ENCODE measurements around the gene LRRC46.

The LRRC46 gene

DNA sequence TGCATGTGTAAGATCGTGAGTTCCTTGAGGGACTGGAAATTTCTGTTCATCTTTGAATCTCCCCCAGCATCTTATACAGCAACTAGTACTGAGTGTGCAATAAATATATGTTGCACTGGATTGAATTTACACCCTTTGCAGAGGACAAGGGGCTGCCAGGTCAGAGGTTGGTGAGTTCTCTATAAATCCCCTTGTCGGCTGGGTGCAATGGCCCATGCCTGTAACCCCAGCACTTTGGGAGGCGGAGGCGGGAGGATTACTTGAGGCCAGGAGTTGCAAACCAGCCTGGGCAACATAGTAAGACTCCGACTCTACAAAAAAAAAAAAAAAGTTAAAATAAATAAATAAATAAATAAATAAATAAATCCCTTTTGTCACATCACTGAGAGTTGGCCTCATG lies 28.9 kb downstream of the LRRC46 start:
- TF ChIP-seq, protein P1, sequence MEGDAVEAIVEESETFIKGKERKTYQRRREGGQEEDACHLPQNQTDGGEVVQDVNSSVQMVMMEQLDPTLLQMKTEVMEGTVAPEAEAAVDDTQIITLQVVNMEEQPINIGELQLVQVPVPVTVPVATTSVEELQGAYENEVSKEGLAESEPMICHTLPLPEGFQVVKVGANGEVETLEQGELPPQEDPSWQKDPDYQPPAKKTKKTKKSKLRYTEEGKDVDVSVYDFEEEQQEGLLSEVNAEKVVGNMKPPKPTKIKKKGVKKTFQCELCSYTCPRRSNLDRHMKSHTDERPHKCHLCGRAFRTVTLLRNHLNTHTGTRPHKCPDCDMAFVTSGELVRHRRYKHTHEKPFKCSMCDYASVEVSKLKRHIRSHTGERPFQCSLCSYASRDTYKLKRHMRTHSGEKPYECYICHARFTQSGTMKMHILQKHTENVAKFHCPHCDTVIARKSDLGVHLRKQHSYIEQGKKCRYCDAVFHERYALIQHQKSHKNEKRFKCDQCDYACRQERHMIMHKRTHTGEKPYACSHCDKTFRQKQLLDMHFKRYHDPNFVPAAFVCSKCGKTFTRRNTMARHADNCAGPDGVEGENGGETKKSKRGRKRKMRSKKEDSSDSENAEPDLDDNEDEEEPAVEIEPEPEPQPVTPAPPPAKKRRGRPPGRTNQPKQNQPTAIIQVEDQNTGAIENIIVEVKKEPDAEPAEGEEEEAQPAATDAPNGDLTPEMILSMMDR (IDR thresholded peaks at IDR 0.05; ENCODE audit: low read length, missing control alignments), result no peak
- DNase-seq (ENCODE audit: low read depth), result no peak
- H3K4me3 ChIP-seq (replicated peaks; ENCODE audit: low read depth, low read length), result no peak overlapping the region

DNA sequence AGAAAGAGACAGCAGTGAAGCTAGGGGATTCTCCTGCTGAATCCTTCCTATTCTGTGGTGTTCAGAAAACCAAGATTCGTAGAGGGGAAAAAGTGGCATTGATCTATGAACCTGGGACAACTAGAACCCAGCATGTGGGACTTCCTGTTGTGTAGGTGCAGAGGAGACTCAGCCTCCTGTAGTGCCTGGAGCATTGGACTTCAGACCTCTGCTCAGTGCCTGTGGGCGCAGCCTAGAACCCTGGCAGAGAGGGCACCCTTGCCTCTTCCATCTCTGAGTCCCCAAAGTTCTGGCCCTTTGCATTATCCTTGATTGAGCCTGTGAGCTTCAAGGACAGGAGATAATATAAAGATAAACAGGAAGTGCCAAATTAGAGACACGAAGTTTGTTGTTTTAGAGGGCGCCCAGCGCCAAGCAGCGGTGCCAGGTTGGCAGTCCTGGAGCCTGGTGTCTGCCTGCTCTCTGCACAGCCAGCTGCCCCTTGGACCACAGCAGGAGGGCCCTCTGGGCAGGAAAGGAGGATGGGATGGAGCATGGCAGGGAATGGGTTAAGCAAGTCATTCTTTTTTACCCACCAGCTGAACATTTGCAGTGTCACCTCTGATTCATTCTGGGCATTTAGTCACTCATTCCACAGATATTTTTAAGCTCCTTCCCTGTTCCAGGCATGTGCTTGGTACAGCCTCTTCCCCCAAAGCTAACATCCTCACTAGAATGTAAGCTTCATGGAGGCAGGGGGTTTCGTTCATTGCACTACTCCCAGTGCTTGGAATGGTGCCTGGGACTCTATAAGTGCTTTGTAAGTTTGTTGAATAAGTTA lies 31.4 kb downstream of the LRRC46 start:
- no peak overlapping the region for H3K4me3 ChIP-seq (replicated peaks; ENCODE audit: low read depth, low read length)
- peak; percentile 73 for DNase-seq (ENCODE audit: low read depth)
- TF ChIP-seq, protein P1 (IDR thresholded peaks at IDR 0.05; ENCODE audit: low read length, missing control alignments), result no peak

DNA sequence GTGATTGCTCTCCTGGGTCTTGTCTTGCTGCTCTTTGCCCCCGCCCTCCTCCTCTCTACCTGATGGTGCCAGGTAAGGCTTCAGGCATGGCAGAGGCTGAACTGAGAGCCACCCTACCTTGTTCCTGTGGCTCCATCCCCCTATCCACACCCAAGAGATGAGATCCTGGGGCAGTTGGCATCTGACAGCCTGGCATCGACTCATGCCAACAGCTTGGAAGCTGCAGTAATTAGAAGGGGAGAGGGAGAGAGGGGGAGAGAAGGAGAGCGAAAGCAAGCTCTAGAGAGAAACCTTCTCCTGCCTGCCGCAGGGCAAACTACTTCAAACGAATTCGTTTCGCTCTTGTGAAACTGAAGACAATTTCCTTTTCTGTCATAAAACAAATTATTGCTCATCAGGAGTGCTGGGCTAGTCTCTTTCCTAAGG lies 33.3 kb downstream of the LRRC46 start:
- no peak overlapping the region for H3K4me3 ChIP-seq (replicated peaks; ENCODE audit: low read depth, low read length)
- DNase-seq (ENCODE audit: low read depth), result no peak
- TF ChIP-seq, protein P1 (IDR thresholded peaks at IDR 0.05; ENCODE audit: low read length, missing control alignments), result no peak

DNA sequence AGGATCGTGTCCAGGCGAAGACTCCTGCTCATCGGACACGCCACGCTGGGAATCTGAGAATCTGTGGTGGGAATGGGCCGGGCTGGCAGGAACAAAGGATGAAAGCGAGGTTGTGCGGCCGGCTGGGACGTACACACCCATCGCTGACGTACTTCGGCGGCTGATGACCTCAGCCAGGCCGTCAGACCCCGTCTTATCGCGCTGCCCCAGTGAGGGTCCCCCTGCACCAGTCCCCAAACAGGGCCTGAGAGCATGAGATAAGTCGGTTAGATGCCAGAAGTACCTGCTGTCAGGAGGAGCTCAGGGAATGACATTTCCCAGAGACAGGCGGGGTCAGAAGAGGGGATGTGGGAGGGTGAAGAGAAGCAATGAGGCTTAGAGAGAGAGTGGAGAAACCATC lies 35.5 kb downstream of the LRRC46 start:
- DNase-seq (ENCODE audit: low read depth), result peak; percentile 67
- H3K4me3 ChIP-seq (replicated peaks; ENCODE audit: low read depth, low read length), result no peak overlapping the region
- TF ChIP-seq, protein P1 (IDR thresholded peaks at IDR 0.05; ENCODE audit: low read length, missing control alignments), result no peak

DNA sequence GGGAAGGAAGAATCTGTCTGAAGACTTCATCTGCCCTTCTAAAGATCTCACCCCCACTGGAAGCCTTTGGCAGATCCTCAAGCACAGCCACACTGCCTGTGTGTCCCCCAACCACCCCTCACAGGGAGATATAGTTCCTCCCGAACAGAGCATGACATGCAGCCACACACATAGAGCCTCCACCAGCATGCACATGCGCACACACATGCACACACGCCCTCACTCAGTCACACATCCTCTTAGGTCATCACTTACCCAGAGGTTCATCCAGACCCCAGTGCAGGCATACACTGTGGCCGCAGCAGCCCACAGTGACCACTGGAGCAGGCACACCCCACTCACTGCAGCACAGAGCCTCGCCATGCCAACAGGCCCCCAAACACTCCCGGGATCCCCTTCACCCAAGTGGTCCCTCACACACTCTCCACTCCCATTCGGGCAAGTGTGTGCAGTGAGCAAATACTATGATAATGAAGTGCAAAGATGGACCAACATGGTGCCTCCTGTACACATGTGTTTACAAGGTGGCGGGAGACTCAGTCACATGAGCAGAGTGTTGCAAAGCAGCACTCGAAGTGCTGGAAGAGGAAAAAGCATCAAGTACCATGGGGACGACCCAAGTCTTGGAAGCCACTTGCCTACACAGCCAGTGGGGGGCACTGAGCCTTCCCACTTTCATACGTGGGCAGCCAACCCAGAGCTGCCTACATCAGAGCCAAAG lies 36.5 kb downstream of the LRRC46 start:
- TF ChIP-seq, protein P1 (IDR thresholded peaks at IDR 0.05; ENCODE audit: low read length, missing control alignments), result no peak
- DNase-seq (ENCODE audit: low read depth), result no peak
- no peak overlapping the region for H3K4me3 ChIP-seq (replicated peaks; ENCODE audit: low read depth, low read length)

DNA sequence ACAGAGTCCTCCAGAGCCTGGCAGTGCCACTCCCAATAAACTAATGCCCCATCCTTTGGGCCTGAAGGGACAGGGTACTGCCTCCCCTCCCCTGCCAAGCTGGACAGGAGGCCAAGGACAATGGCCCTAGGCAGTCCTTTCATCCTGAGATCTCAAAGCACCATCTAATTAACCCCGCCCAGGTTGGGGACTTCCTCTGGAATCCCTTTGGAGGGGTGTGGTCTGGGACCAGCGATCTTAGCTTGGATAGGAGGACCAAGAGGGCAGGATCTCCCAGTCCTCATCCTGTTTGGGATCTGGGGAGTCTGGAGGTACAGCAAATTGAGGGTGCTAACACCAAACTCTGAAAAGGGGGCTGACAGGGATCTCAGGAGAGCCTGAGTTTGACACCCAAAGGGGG lies 37.6 kb downstream of the LRRC46 start:
- DNase-seq (ENCODE audit: low read depth), result no peak
- H3K4me3 ChIP-seq (replicated peaks; ENCODE audit: low read depth, low read length), result no peak overlapping the region
- TF ChIP-seq, protein P1 (IDR thresholded peaks at IDR 0.05; ENCODE audit: low read length, missing control alignments), result no peak
